ENCODE data around the gene APOL4.
"Not testable (repeated sequence)": the region's sequence is repeated elsewhere in the genome, so short reads cannot be mapped to it uniquely, and the experiment has no call there.

APOL4 gene

GRCh38 chr22:36193171-36193570 lies 8.4 kb downstream of the APOL4 start:
- DNase-seq (ENCODE audit: extremely low read depth, low read depth): no peak
- no peak for TF ChIP-seq CTCF (IDR thresholded peaks at IDR 0.05; ENCODE audit: low read depth, low read length, missing control alignments)
- H3K4me3 ChIP-seq (replicated peaks; ENCODE audit: low read depth, low read length): no peak overlapping the region

GRCh38 chr22:36192542-36192941 lies 9.1 kb downstream of the APOL4 start:
- no peak overlapping the region for H3K4me3 ChIP-seq (replicated peaks; ENCODE audit: low read depth, low read length)
- no peak for TF ChIP-seq CTCF (IDR thresholded peaks at IDR 0.05; ENCODE audit: low read depth, low read length, missing control alignments)
- no peak for DNase-seq (ENCODE audit: extremely low read depth, low read depth)

GRCh38 chr22:36191106-36191836 lies 10.3 kb downstream of the APOL4 start:
- no peak for DNase-seq (ENCODE audit: extremely low read depth, low read depth)
- TF ChIP-seq CTCF (IDR thresholded peaks at IDR 0.05; ENCODE audit: low read depth, low read length, missing control alignments): no peak
- H3K4me3 ChIP-seq (replicated peaks; ENCODE audit: low read depth, low read length): no peak overlapping the region

- DNase-seq (ENCODE audit: extremely low read depth, low read depth); H3K4me3 ChIP-seq (replicated peaks; ENCODE audit: low read depth, low read length): not testable (repeated sequence)
Measured at GRCh38 chr22:36187862-36188261, 13.7 kb downstream of the APOL4 start.

GRCh38 chr22:36185828-36186624 lies 15.6 kb downstream of the APOL4 start:
- TF ChIP-seq CTCF (IDR thresholded peaks at IDR 0.05; ENCODE audit: low read depth, low read length, missing control alignments): no peak
- DNase-seq (ENCODE audit: extremely low read depth, low read depth): no peak
- no peak overlapping the region for H3K4me3 ChIP-seq (replicated peaks; ENCODE audit: low read depth, low read length)

- H3K4me3 ChIP-seq (replicated peaks; ENCODE audit: low read depth, low read length): no peak overlapping the region
- DNase-seq (ENCODE audit: extremely low read depth, low read depth): no peak
- no peak for TF ChIP-seq CTCF (IDR thresholded peaks at IDR 0.05; ENCODE audit: low read depth, low read length, missing control alignments)
Measured at GRCh38 chr22:36184433-36185025, 17.1 kb downstream of the APOL4 start.

GRCh38 chr22:36183446-36183845 lies 18.2 kb downstream of the APOL4 start:
- TF ChIP-seq CTCF (IDR thresholded peaks at IDR 0.05; ENCODE audit: low read depth, low read length, missing control alignments): no peak
- no peak for DNase-seq (ENCODE audit: extremely low read depth, low read depth)
- H3K4me3 ChIP-seq (replicated peaks; ENCODE audit: low read depth, low read length): no peak overlapping the region

Data from HFF-Myc (cell line).